Measurements from ENCODE around the gene KCNQ4.

GRCh38 chr1:40815420-40815819 lies 31.8 kb downstream of the KCNQ4 start:
- TF ChIP-seq CTCF (IDR thresholded peaks at IDR 0.05; ENCODE audit: poor library complexity, severe bottlenecking) (no peak), POLR2AphosphoS5 (IDR thresholded peaks at IDR 0.05) (no peak), EZH2 (IDR thresholded peaks at IDR 0.05; ENCODE audit: borderline replicate concordance, insufficient read depth, low read length, poor library complexity, severe bottlenecking) (no peak)
